LoVo (cell line): ENCODE data around the gene CCDC87.

Experiments used
- DNase-seq: peaks from one replicate; pipeline ENCODE4 v3.0.0-alpha.2; 2016; ENCODE audit warnings: low spot score

Gene CCDC87

DNA sequence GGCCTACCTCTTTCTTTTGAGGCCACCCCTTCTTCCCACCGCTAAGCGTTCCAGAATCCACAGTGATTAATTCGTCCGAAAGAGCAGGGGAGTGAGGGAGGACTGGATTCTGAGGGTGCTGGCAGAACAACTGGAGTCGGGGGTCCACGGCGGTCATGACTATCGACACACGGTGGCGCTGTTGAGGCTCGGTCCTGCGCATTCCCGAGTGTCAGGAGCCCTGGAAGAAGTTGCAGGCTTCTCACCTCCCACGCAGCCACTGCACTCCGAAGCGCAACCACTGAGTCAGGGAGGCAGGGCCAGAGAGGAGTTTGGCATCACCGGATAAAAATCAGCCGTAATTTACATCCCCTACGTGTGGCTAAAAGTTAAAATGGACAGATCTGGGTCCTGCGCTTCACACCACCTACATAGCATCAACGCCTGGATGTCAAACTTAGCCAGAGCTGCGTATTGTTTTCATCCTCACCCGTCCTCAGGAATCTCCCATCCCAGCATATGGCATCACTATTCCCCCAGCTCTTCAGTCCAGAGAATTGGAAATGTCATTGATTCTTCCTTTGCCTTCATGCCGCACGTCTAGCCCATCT is 13.8 kb downstream of the CCDC87 start:
- DNase-seq: peak; percentile 21

GRCh38 chr11:66570850-66571180 is 22.0 kb downstream of the CCDC87 start:
- DNase-seq: no peak

- DNase-seq: no peak
Observed at GRCh38 chr11:66570079-66570849, 22.6 kb downstream of the CCDC87 start.

GRCh38 chr11:66569076-66569475 is 23.8 kb downstream of the CCDC87 start:
- no peak for DNase-seq

DNA sequence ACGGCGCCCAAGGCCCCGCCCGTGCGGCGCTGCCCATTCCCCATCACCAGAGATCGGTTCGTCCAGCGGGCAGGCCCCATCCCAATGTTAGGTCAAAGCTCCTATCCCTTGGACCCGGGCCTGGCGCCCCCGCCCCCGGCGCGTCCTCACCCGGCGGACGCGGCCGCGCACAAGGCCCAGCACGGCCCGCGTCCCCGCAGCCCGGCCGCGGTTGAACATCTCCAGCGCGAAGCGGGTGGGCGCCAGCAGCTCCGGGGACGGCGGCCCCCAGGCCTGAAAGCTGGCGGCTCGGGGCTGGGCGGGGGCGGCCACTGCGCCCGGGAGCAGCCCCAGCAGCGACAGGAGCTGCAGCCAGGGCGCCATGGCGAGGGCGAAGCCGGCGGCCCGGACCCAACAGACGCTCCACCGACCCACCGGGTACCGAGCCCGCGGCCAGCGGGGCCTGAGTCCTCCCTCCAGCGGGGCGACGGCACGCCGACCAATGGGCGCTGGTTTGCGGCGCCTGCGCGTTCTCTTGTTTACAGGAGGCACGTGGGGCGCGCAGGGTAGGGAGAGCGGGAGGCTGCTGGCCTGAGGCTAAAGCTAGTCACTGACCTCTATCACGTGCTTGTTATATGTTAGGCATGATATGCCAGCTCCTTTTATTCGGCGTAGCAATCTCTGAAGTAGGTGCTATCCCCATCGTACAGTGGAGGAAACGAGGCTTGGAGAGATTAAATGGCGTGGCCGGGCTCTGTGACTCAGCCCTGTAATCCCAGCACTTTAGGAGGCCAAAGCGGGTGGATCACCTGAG is 24.5 kb downstream of the CCDC87 start, which contains the start of gene CTSF:
Gene CTSF (minus strand): TSS at position 483 of the 793 bp plus-strand sequence. CDS start 120 bp downstream, at position 363.
- DNase-seq: no peak

- DNase-seq: no peak
Observed at GRCh38 chr11:66567787-66568123, 25.1 kb downstream of the CCDC87 start.

DNA sequence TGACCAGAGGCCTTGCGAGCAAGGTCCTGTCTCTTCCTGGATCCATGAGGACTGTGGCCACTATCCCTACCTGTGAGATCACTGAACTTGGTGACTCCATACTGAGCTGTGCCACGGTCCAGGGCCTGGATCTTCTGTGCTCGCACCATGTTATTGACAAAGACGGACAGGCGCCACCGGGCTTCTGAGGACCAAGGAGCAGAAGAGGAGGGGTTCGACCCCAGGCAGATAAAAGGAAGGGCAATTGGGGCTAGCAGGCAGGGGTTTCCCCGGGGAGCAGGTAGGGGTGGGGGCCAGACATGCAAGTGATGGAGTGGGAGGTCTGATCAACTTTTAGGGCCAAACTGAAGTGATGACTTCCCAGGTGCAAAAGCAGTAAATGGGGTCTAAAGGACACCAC is 26.6 kb downstream of the CCDC87 start:
- no peak for DNase-seq

GRCh38 chr11:66564984-66565383 is 27.9 kb downstream of the CCDC87 start:
- DNase-seq: no peak

DNA sequence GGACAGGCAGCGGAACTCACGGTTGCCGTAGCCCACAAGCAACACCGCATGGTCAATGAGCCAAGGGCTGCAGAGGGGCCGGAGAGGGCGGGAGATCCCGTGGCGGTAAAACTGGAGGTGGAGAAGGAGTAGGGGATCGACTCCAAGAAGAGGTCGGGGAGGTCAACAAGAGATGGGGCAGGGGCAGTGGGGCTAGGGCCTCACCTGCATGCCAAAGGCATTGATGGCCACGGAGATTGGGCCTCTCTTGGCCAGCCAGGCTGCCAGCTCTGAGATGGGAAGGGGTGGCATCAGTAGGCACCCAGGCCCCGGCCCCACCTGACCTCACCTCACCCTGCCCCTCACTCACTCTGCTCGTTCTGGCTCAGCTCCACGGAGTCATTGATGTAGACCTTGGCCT is 28.3 kb downstream of the CCDC87 start:
- no peak for DNase-seq

DNA sequence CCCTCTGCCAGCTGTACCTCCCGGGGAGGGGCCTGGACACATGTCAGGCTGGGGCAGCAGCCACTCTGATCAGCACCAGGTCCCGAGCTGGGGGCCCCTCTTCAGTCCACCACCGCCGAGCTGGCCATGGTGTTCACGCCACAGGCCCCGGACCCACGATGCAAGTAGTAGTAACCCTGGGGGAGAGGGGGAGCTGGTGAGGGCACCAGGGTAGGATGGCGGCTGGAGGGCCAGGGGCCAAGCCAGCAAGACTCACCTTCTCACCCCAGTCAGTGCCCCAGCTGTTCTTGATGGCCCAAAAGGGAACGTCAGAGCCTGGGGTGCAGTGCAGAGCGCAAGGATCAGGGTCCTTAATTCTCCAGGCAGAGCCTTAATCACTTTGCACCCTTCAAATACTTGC is 29.0 kb downstream of the CCDC87 start:
- DNase-seq: no peak

DNA sequence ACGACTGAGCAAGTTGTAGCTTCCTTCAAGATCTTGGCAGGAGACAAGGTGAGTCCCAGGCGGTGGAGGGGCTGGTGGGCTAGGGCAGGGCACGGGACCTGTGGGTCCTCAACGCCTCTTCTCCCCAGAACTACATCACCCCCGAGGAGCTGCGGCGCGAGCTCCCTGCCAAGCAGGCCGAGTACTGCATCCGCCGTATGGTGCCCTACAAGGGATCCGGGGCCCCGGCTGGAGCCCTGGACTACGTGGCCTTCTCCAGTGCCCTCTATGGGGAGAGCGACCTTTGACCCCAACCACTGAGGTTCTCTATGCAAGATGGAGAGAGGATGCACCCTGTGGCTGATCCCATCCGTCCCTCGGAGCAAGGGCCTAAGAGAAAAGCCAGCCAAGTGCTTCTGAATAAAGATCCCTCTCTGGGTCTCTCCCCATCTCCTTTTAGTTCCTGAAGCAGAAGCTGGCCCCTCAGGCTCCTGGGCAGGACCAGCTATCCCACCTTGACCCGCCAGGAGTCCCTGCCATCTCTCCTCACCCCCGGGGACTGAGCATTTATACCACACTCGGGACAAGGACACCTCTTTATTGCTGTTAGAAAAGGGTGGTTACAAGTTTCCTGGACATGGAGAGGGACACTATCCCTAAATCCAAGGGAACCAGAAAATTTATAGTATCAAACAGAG is 29.8 kb downstream of the CCDC87 start:
- no peak for DNase-seq

DNA sequence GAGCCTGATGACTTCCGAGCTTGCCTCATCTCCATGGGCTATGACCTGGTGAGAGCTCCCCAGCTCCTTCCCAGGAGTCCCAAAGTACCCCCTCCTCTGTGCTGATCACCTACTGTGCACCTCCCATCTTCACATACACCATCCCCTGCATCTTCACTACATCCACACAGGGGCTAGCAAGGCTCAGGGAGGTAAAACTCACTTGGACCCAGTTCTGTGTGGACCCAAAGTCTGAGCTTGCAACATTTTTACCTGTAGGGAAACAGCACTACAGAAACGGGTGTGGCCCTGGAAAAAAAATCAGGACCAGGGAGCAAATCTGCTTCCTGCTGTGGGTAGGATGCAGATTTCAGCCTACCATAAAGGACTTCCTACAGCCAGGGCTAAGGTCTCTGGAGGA is 30.6 kb downstream of the CCDC87 start:
- no peak for DNase-seq

- no peak for DNase-seq
Observed at GRCh38 chr11:66561975-66562248, 31.0 kb downstream of the CCDC87 start.

DNA sequence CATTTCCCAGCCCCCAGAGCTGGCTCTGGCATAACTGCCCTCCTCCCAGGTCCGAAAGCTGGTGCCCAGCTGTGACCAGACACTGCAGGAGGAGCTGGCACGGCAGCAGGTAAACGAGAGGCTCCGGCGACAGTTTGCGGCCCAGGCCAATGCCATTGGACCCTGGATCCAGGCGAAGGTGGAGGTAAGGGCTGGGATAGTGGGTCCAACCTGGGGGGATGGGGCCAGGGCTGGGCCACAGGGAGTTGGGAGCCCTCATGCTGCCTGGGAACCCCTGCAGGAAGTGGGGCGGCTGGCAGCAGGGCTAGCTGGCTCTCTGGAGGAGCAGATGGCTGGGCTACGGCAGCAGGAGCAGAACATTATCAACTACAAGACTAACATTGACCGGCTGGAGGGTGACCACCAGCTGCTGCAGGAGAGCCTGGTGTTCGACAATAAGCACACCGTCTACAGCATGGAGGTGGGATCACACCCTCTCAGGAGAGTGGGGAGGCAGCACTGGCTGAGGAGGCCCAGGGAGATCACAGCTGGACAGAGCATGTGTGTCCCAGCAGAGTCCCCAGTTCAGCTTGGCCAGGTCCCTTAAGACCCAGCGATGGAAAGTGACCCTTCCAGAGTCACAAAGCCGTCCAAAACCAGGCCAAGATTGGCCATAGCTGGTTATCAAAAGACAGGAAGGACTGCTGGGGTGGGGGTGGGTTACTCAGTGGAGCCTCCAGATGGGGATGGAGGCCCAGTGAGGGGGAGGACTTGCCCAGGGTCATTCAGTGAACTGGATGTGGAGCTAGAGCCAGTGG is 31.5 kb downstream of the CCDC87 start:
- no peak for DNase-seq

DNA sequence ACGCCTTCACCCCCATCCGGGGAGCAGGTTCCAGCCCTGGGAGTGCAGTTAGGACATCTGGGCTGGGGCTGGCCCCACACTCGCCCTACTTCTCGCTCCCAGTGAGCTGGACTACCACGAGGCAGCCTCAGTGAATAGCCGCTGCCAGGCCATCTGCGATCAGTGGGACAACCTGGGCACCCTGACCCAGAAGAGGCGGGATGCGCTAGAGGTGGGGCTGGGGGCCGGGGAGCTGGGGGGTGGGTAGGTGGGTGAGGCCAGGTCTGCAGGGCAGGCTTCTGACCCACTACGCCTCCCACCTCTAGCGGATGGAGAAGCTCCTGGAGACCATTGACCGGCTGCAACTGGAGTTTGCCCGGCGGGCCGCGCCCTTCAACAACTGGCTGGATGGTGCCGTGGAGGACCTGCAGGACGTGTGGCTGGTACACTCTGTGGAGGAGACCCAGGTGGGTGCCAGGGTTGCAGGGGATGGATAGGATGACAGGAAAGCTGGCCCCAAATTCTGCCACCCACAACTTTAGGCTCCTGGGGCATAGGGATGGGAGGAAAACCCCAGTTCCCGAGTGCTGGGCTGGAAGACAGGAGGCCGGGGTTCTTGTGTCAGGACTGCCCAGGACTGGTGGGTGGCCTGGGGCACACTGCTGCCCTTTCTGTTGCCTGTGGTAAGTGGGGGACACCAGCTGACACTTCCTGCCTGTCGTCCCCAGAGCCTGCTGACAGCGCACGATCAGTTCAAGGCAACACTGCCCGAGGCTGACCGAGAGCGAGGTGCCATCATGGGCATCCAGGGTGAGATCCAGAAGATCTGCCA is 32.8 kb downstream of the CCDC87 start:
- no peak for DNase-seq

GRCh38 chr11:66559142-66559865 is 33.6 kb downstream of the CCDC87 start:
- DNase-seq: no peak

DNA sequence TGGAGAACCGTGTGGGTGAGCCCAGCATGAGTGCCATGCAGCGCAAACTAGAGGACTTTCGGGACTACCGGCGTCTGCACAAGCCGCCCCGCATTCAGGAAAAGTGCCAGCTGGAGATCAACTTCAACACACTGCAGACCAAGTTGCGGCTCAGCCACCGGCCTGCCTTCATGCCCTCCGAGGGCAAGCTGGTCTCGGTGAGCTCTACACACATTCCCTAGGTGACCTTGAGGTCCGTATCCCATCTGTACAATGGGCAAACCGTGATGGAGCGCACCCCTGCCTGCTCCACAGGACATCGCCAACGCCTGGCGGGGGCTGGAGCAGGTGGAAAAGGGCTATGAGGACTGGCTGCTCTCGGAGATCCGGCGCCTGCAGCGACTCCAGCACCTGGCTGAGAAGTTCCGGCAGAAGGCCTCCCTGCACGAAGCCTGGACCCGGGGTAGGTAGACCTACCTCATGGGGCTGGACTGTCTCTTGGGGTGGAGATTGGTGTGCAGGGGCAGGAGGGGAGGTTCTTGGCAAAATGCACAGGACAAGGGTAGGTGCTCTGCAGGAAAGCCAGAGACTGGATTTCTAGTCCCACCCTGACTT is 35.0 kb downstream of the CCDC87 start:
- DNase-seq: no peak

GRCh38 chr11:66556086-66556485 is 36.8 kb downstream of the CCDC87 start:
- no peak for DNase-seq

DNA sequence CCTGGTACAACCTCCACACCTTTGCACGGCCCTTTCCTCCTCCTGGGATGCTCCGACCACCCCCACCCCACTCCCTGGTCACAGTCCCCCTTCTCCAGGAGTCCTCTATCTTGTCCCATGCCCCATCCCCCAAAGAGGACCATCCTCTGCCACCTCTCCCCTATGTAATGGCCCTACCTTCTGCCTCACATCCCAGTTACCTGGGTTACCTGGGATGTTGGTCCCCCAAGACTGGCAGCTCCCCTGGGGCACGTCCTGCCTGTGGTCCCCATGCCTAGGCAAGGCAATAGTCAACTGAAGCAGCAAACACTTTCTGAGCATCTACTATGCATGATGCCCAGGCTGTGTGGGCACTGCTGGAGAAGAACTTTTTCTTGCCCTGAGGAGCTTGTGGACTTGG is 37.4 kb downstream of the CCDC87 start:
- no peak for DNase-seq

DNA sequence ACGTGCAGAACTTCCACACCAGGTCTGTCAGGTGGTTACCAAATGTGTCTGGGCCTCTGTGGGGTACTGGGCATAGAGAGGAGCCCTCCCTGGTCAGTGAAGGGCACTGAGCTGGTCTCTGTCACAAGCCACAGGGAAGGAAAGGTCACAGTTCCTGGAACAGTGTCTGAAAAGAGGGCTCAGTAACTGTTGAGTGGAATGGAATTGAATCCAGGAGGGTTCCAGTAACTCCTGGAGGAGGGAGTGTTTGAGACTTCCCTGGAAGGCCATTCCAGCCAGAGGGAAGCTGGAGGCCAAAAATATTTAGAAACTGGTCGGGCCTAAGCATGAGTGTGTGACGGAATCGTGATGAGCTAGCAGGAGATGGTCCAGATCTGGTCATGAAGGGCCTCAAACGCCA is 38.3 kb downstream of the CCDC87 start:
- DNase-seq: no peak
